Smooth muscle cell (in vitro differentiated cells): Measurements from ENCODE around the gene TAF11L5. TPM values are rescaled to one million over a fixed set of nuclear protein-coding genes. Genes with fewer than 3 reads are reported as not detected.
"Not testable (repeated sequence)": the region's sequence is repeated elsewhere in the genome, so short reads cannot be mapped to it uniquely, and the experiment has no call there.

ENCODE experiments used
- DNase-seq: peaks from one replicate; lab custom pipeline; 2025; ENCODE audit not compliant: unreplicated experiment; lab: John Stamatoyannopoulos, UW
- H2AFZ ChIP-seq: fragments of 200-600 bp; sonication (generic); 2 replicates; pipeline ENCODE4 v1.6.0; 2016; ENCODE audit warnings: antibody characterized with exemption, low read depth, mild to moderate bottlenecking
- H3F3A ChIP-seq: fragments of 200-600 bp; sonication (generic); 2 replicates; pipeline ENCODE4 v1.6.0; 2017; ENCODE audit warnings: antibody characterized with exemption, low read depth
- H3K27ac ChIP-seq: fragments of 200-600 bp; sonication (generic); 2 replicates; pipeline ENCODE4 v1.5.1; 2016; ENCODE audit warnings: low read depth, mild to moderate bottlenecking
- H3K27me3 ChIP-seq: fragments of 200-600 bp; sonication (generic); 2 replicates; pipeline ENCODE4 v1.6.1; 2016; ENCODE audit warnings: low read depth, mild to moderate bottlenecking
- H3K36me3 ChIP-seq: fragments of 200-600 bp; sonication (generic); 2 replicates; pipeline ENCODE4 v1.5.1; 2016; ENCODE audit warnings: low read depth
- H3K4me1 ChIP-seq: fragments of 200-600 bp; sonication (generic); 2 replicates; pipeline ENCODE4 v1.5.1; 2016; ENCODE audit warnings: low read depth
- H3K4me2 ChIP-seq: fragments of 200-600 bp; sonication (generic); 2 replicates; pipeline ENCODE4 v1.6.0; 2016; ENCODE audit warnings: mild to moderate bottlenecking
- H3K4me3 ChIP-seq: fragments of 200-600 bp; sonication (generic); 2 replicates; pipeline ENCODE4 v1.5.1; 2016; ENCODE audit warnings: mild to moderate bottlenecking
- H3K79me2 ChIP-seq: fragments of 200-600 bp; sonication (generic); 2 replicates; pipeline ENCODE4 v1.6.0; 2016; ENCODE audit warnings: low read depth, mild to moderate bottlenecking
- H3K9ac ChIP-seq: fragments of 200-600 bp; sonication (generic); 2 replicates; pipeline ENCODE4 v1.6.0; 2016; ENCODE audit warnings: low read depth
- H3K9me3 ChIP-seq: fragments of 200-600 bp; sonication (generic); replicated peaks from 2 replicates; pipeline ENCODE4 v1.5.1; 2016; ENCODE audit warnings: low read depth
- H4K20me1 ChIP-seq: fragments of 200-600 bp; sonication (generic); 2 replicates; pipeline ENCODE4 v1.6.0; 2016; ENCODE audit warnings: low read depth
- CTCF ChIP-seq: fragments of 200-600 bp; sonication (generic); IDR thresholded peaks from 2 replicates; pipeline ENCODE4 v1.5.1; 2017; ENCODE audit warnings: borderline replicate concordance, mild to moderate bottlenecking, antibody characterized with exemption; ENCODE audit not compliant: insufficient read depth, poor library complexity, severe bottlenecking
- WGBS: methylation state at CpG from one replicate; pipeline ENCODE4 v1.1.7; 2016; ENCODE audit warnings: low lambda C conversion rate; 5-methylcytosine and 5-hydroxymethylcytosine counted together
- polyA plus RNA-seq: library from polyadenylated mRNA; unstranded; fragments of >200 nt; fragmentation: Nextera tagmentation; extraction: Ambion mirVana; gene quantifications from 2 replicates; pipeline ENCODE4 v1.2.1, GENCODE V29; 2016
- total RNA-seq: library from RNA; depleted of rRNA; stranded (reverse); fragments of >200 nt; gene quantifications from 2 replicates; pipeline ENCODE4 v1.2.3, GENCODE V29; 2014

TAF11L5 gene
- total RNA-seq (not detected in 2 replicates), polyA plus RNA-seq (not detected in 2 replicates)

- H4K20me1 ChIP-seq, H3F3A ChIP-seq, H3K27ac ChIP-seq, H2AFZ ChIP-seq, DNase-seq, H3K36me3 ChIP-seq, H3K4me1 ChIP-seq, H3K79me2 ChIP-seq, H3K9me3 ChIP-seq, H3K27me3 ChIP-seq, H3K4me3 ChIP-seq, H3K4me2 ChIP-seq, H3K9ac ChIP-seq: not testable (repeated sequence)
- no CpG with 5 or more reads among the region's 15 CpGs for whole genome bisulfite sequencing
These were observed at the start of gene TAF11L5 for GRCh38 chr5:17524935-17525334. Gene TAF11L5 (plus strand): TSS chr5:17525235.

GRCh38 chr5:17477043-17477442 lies 48.0 kb upstream of the TAF11L5 start:
- H2AFZ ChIP-seq = no peak overlapping the region
- no peak overlapping the region for H3K4me2 ChIP-seq
- H4K20me1 ChIP-seq = no peaks in the 10 kb centered on the region
- H3K9me3 ChIP-seq = no peaks in the 10 kb centered on the region
- no peak for TF ChIP-seq CTCF
- H3K4me3 ChIP-seq = no peak overlapping the region
- WGBS = 79% methylated on average over 3 of the region's 3 CpGs
- no peaks in the 10 kb centered on the region for H3K4me1 ChIP-seq
- no peak overlapping the region for H3K27ac ChIP-seq
- H3K27me3 ChIP-seq = no peaks in the 10 kb centered on the region
- H3F3A ChIP-seq = no peaks in the 10 kb centered on the region
- DNase-seq = no peak
- no peak overlapping the region for H3K9ac ChIP-seq
- no peaks in the 10 kb centered on the region for H3K36me3 ChIP-seq
- no peaks in the 10 kb centered on the region for H3K79me2 ChIP-seq

- no peaks in the 10 kb centered on the region for H3K79me2 ChIP-seq
- no peaks in the 10 kb centered on the region for H3K27me3 ChIP-seq
- no peaks in the 10 kb centered on the region for H3K4me1 ChIP-seq
- no peak overlapping the region for H3K4me3 ChIP-seq
- no peak overlapping the region for H3K4me2 ChIP-seq
- H3K36me3 ChIP-seq = no peaks in the 10 kb centered on the region
- H2AFZ ChIP-seq = no peak overlapping the region
- no peak for DNase-seq
- H3K9me3 ChIP-seq = no peaks in the 10 kb centered on the region
- TF ChIP-seq CTCF = no peak
- H3K9ac ChIP-seq = no peak overlapping the region
- WGBS = 67% methylated on average over 7 of the region's 7 CpGs
- no peaks in the 10 kb centered on the region for H4K20me1 ChIP-seq
- no peak overlapping the region for H3K27ac ChIP-seq
- no peaks in the 10 kb centered on the region for H3F3A ChIP-seq
These were observed 47.3 kb upstream of the TAF11L5 start for GRCh38 chr5:17477573-17478265.

GRCh38 chr5:17481378-17481777 lies 43.7 kb upstream of the TAF11L5 start:
- Histone ChIP-seq H3K9ac (no peak overlapping the region), H3K9me3 (no peaks in the 10 kb centered on the region), H4K20me1 (no peaks in the 10 kb centered on the region), H3K79me2 (no peaks in the 10 kb centered on the region), H2AFZ (peak overlapping the region; percentile 30), H3F3A (no peaks in the 10 kb centered on the region), H3K27ac (no peak overlapping the region), H3K27me3 (no peaks in the 10 kb centered on the region), H3K4me3 (no peak overlapping the region), H3K4me2 (no peak overlapping the region), H3K4me1 (no peaks in the 10 kb centered on the region), H3K36me3 (no peaks in the 10 kb centered on the region)
- no peak for TF ChIP-seq CTCF
- WGBS = 75% methylated on average over 4 of the region's 4 CpGs
- DNase-seq = no peak
